PC-9 (cell line): Measurements from ENCODE around the gene DOCK4. TPM values are rescaled to one million over a fixed set of nuclear protein-coding genes. Genes with fewer than 3 reads are reported as not detected.

ENCODE experiments used
- BruUV-seq: library from RNA; stranded (reverse); fragments of 400-500 nt; replicated peaks from 2 replicates; lab custom pipeline; 2021; lab: Mats Ljungman, UMichigan
- CTCF ChIA-PET: fragments of 300-600 bp; sonication (Branson Sonifier 250); formaldehyde crosslinking; loops from one replicate; lab custom pipeline; 2022; ENCODE audit warnings: antibody characterized with exemption; lab: Charles Lee
- POLR2A ChIA-PET: fragments of 300-600 bp; sonication (Branson Sonifier 250); formaldehyde crosslinking; loops from one replicate; lab custom pipeline; 2022; ENCODE audit warnings: antibody characterized with exemption; ENCODE audit not compliant: unreplicated experiment; lab: Charles Lee
- DNase-seq, 2 experiments: peaks; one replicate each; pipeline versions ENCODE4 v3.0.0 to v3.0.0-alpha.2; 2015 to 2022; ENCODE audit warnings: mixed read lengths in 1 of 2
- H2AFZ ChIP-seq: fragments of 200-600 bp; sonication (generic); 2 replicates; pipeline ENCODE4 v1.8.1; 2017; ENCODE audit warnings: antibody characterized with exemption
- H3F3A ChIP-seq: fragments of 200-600 bp; sonication (generic); 2 replicates; pipeline ENCODE4 v1.8.1; 2017; ENCODE audit warnings: antibody characterized with exemption, mild to moderate bottlenecking, low read depth; ENCODE audit not compliant: insufficient read depth
- H3K27ac ChIP-seq: fragments of 200-600 bp; sonication (generic); 2 replicates; pipeline ENCODE4 v1.6.1; 2016; ENCODE audit warnings: mixed run types
- H3K27me3 ChIP-seq: fragments of 200-600 bp; sonication (generic); 2 replicates; pipeline ENCODE4 v1.6.1; 2016; ENCODE audit warnings: low read depth, mixed run types; ENCODE audit not compliant: insufficient read depth
- H3K36me3 ChIP-seq: fragments of 200-600 bp; sonication (generic); 2 replicates; pipeline ENCODE4 v1.6.1; 2016; ENCODE audit warnings: low read depth, mixed run types
- H3K4me1 ChIP-seq: fragments of 200-600 bp; sonication (generic); replicated peaks from 2 replicates; pipeline ENCODE4 v1.6.1; 2016; ENCODE audit warnings: mixed run types; ENCODE audit not compliant: insufficient read depth
- H3K4me2 ChIP-seq: fragments of 200-600 bp; sonication (generic); 2 replicates; pipeline ENCODE4 v1.6.1; 2017; ENCODE audit warnings: mixed run types
- H3K4me3 ChIP-seq: fragments of 200-600 bp; sonication (generic); 2 replicates; pipeline ENCODE4 v1.6.1; 2016; ENCODE audit warnings: mixed run types
- H3K79me2 ChIP-seq: fragments of 200-600 bp; sonication (generic); 2 replicates; pipeline ENCODE4 v1.6.1; 2017; ENCODE audit warnings: low read depth, mixed run types
- H3K9me2 ChIP-seq: fragments of 200-600 bp; sonication (generic); 2 replicates; pipeline ENCODE4 v1.8.1; 2017; ENCODE audit warnings: mild to moderate bottlenecking; ENCODE audit not compliant: insufficient read depth
- H3K9me3 ChIP-seq: fragments of 200-600 bp; sonication (generic); 2 replicates; pipeline ENCODE4 v1.8.1; 2016; ENCODE audit warnings: low read depth; ENCODE audit not compliant: insufficient read depth
- H4K20me1 ChIP-seq: fragments of 200-600 bp; sonication (generic); 2 replicates; pipeline ENCODE4 v1.8.1; 2017; ENCODE audit not compliant: insufficient read depth
- EZH2 ChIP-seq: fragments of 200-600 bp; sonication (generic); IDR thresholded peaks from 2 replicates; pipeline ENCODE4 v1.8.0; 2017; ENCODE audit warnings: antibody characterized with exemption, low read depth
- intact Hi-C: fragments of 100-400 bp; cut with micrococcal nuclease; formaldehyde crosslinking; loops from one replicate; pipeline ENCODE4 v1.10.0; 2022; ENCODE audit not compliant: unreplicated experiment
- total RNA-seq: library from RNA; stranded (reverse); gene quantifications from 2 replicates; pipeline ENCODE4 v1.2.3, GENCODE V29; 2021
- TF ChIP-seq, protein P1 (sequence below): fragments of 200-600 bp; sonication (generic); conservative IDR thresholded peaks from 2 replicates; pipeline ENCODE4 v1.6.1; 2017; ENCODE audit warnings: mixed run types, antibody characterized with exemption, mild to moderate bottlenecking, moderate library complexity

Gene DOCK4
- total RNA-seq, 1 experiment from 2014 or later, result 0.98 TPM

DNA sequence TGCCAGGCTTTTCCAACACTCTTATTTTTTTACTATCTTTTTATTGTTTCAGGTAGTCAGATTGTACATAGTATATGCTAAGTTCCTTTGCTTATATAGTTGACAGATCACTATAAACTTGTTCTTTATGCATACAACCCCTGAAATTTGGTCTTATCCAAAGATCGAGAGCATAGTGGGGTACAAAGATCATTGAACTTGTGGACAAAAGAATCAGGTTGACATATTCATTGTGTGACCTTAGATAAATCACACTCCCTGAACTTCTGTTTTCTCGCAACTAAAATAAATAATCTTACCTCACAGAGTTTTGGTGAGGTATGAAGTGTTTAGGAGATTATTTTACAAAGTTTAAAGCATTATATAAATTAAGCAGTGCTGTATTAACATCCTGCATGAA lies 22.4 kb upstream of the DOCK4 start:
- H3K9me2 ChIP-seq, result no peaks in the 10 kb centered on the region; the same call in 1 of the 2 replicates
- BruUV-seq, result no TSS peak
- TF ChIP-seq, protein P1, sequence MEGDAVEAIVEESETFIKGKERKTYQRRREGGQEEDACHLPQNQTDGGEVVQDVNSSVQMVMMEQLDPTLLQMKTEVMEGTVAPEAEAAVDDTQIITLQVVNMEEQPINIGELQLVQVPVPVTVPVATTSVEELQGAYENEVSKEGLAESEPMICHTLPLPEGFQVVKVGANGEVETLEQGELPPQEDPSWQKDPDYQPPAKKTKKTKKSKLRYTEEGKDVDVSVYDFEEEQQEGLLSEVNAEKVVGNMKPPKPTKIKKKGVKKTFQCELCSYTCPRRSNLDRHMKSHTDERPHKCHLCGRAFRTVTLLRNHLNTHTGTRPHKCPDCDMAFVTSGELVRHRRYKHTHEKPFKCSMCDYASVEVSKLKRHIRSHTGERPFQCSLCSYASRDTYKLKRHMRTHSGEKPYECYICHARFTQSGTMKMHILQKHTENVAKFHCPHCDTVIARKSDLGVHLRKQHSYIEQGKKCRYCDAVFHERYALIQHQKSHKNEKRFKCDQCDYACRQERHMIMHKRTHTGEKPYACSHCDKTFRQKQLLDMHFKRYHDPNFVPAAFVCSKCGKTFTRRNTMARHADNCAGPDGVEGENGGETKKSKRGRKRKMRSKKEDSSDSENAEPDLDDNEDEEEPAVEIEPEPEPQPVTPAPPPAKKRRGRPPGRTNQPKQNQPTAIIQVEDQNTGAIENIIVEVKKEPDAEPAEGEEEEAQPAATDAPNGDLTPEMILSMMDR, result no peak
- TF ChIP-seq EZH2, result no peak
- H3F3A ChIP-seq, result no peaks in the 10 kb centered on the region; the same call in 1 of the 2 replicates
- H3K9me3 ChIP-seq, result no peaks in the 10 kb centered on the region
- H3K4me1 ChIP-seq, result no peaks in the 10 kb centered on the region
- H3K27ac ChIP-seq, result no peak overlapping the region
- intact Hi-C loops, result no loop called here
- POLR2A ChIA-PET, result no interaction called here
- CTCF ChIA-PET, result no interaction called here
- H3K27me3 ChIP-seq, result no peaks in the 10 kb centered on the region
- 0 out of 2 replicates have a peak, but pooled peaks cover 3% of the 10 kb centered on the region for H3K79me2 ChIP-seq
- no peak overlapping the region for H3K4me2 ChIP-seq
- H3K4me3 ChIP-seq, result no peak overlapping the region
- H2AFZ ChIP-seq, result no peak overlapping the region
- no peaks in the 10 kb centered on the region; the same call in 1 of the 2 replicates for H4K20me1 ChIP-seq
- no peak for DNase-seq
- H3K36me3 ChIP-seq, result no peaks in the 10 kb centered on the region

DNA sequence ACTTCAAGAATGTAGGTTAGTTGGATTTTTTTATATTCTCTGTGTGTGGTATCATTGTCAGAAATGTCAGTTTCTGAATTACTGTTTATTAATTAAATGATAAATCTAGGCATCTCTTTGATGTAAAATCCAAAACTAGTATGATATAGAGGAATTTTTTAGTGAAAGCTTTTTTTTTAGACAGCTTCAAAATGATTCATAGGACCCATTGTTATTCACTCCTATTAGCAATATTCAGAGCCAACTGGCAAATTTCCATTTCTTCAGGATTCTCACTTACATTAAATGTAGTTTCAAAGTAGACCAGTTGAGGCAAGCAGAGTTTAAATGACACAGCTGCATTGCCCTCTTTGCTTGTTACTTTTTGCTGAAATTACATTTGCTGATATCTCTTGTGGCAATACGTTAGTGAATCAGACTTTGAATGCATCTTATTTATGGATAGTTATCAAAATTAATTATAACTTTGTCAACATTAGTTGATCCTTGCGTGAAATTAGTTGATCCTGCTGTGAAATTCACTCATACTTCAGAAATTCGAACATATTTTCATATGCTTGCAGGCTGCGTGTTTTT lies 20.6 kb upstream of the DOCK4 start:
- intact Hi-C loops, result no loop called here
- no peaks in the 10 kb centered on the region for H3K36me3 ChIP-seq
- H3K9me3 ChIP-seq, result no peaks in the 10 kb centered on the region
- no peak overlapping the region for H2AFZ ChIP-seq
- no peak overlapping the region for H3K4me3 ChIP-seq
- H3K4me1 ChIP-seq, result no peaks in the 10 kb centered on the region
- H3K27me3 ChIP-seq, result no peaks in the 10 kb centered on the region
- no peaks in the 10 kb centered on the region; the same call in 1 of the 2 replicates for H3F3A ChIP-seq
- H4K20me1 ChIP-seq, result no peaks in the 10 kb centered on the region; the same call in 1 of the 2 replicates
- H3K4me2 ChIP-seq, result no peak overlapping the region
- BruUV-seq, result no TSS peak
- no peak for TF ChIP-seq EZH2
- TF ChIP-seq, protein P1, result no peak
- no peak for DNase-seq
- H3K9me2 ChIP-seq, result no peaks in the 10 kb centered on the region; the same call in 1 of the 2 replicates
- CTCF ChIA-PET, result no interaction called here
- H3K79me2 ChIP-seq, result 0 out of 2 replicates have a peak, but pooled peaks cover 3% of the 10 kb centered on the region
- POLR2A ChIA-PET, result no interaction called here
- H3K27ac ChIP-seq, result no peak overlapping the region

DNA sequence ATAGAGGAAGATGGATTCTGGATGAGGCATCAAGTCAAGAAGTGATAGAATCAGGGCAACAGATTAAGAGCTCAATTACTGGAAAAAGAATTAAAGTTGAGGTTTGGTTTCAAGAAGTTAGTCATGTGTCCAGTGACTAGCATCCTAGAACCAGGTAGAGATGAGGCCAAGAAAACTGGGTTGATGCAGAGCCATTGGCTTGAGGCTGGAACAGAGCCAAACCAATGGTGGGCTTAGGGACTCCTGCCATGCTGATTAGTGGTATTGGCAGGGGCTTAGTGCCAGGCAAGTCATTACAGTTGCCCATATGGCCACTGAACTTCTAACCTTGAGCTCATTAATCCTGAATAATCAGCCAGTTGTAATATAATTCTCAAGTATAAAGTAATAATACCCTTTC lies 18.8 kb upstream of the DOCK4 start:
- H3K9me2 ChIP-seq, result no peaks in the 10 kb centered on the region; the same call in 1 of the 2 replicates
- BruUV-seq, result no TSS peak
- intact Hi-C loops, result no loop called here
- H3K4me3 ChIP-seq, result no peak overlapping the region
- DNase-seq, result no peak
- ChIA-PET CTCF (no interaction called here), POLR2A (no interaction called here)
- no peaks in the 10 kb centered on the region; the same call in 1 of the 2 replicates for H4K20me1 ChIP-seq
- no peaks in the 10 kb centered on the region for H3K4me1 ChIP-seq
- H3K27me3 ChIP-seq, result no peaks in the 10 kb centered on the region
- H3F3A ChIP-seq, result no peaks in the 10 kb centered on the region; the same call in 1 of the 2 replicates
- no peak overlapping the region for H3K4me2 ChIP-seq
- no peak overlapping the region for H3K27ac ChIP-seq
- 0 out of 2 replicates have a peak, but pooled peaks cover 3% of the 10 kb centered on the region for H3K79me2 ChIP-seq
- H3K36me3 ChIP-seq, result no peaks in the 10 kb centered on the region
- TF ChIP-seq, protein P1, result no peak
- TF ChIP-seq EZH2, result no peak
- no peak overlapping the region for H2AFZ ChIP-seq
- H3K9me3 ChIP-seq, result no peaks in the 10 kb centered on the region
